Activated CD4-positive, alpha-beta T cell treated with anti-CD3 and anti-CD28 coated beads, Interleukin-2, amount 50 U/mL, for 1 hour (primary cell): ENCODE results near the gene BTG2.

Experiments used
- DNase-seq: peaks from one replicate; pipeline ENCODE4 v3.0.0-alpha.2; 2020

Gene BTG2

DNA sequence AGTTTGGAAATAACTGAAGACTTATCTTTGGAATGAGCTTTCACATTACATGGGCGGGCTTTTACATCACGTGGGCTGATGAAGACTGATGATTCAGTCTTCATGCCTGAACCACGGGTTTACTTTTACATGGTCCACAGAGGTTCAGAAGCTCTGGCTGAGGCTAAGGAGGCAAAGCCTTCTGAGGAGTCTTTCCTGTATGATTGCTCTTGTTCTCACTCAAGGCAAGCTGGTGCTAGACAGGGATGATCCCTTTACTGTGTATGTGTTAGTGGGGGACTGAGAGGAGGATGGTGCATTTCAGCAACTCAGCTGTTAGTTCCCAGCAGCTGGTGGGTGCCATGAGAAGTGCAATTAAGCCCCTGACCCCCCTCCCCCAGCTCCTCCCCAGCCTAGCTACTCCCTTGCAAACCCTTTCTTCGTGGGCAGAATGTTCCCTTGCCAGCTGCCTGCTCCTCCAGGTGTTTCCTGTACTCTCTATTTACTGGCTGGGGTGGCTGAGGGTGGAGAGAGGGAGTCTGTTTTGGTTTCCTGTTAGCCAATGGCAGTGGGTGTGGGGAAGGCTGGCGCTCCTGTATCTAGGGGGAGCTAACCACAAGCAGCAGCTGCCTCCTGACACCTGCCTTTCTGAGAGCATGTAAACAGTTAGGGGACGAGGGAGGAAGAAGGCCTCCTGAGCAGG lies 15.4 kb downstream of the BTG2 start:
- peak; percentile 68 for DNase-seq

DNA sequence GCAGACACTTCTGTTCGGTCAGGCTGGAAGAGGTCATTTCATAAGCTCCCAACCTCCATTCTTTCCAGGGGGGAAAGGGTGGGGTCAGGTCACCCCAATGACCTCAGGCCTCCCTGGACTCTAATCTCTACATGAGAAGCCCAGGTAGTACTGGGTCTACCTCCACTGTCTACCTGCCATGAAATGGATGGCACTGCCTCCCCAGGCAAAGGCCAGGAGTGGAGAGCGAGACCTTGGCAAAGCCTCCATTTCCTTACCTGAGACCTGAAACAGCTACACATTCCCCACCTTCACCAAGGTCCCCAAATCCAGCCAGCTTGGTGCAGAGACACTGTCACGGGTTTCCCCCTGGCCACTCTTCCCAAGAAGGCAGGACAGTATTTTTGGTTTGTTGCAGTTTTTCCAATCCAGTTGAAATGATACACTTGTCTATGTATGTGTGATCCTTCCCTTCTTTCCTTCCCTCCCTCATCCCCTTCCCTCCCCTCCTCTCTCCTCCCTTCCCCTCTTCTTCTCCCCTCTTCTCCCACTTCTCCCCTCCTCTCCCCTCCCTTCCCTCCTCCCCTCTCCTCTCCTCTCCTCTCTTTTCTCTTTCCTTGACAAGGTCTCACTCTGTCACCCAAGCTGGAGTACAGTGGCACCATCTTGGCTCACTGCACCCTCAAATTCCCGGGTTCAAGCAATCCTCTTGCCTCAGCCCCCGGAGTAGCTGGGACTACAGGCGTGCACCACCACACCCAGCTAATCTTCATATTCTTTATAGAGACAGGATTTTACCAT lies 16.1 kb downstream of the BTG2 start:
- DNase-seq: no peak

GRCh38 chr1:203322500-203323179 lies 17.3 kb downstream of the BTG2 start:
- no peak for DNase-seq

- DNase-seq: no peak
These were observed 18.3 kb downstream of the BTG2 start for GRCh38 chr1:203323587-203323986.

DNA sequence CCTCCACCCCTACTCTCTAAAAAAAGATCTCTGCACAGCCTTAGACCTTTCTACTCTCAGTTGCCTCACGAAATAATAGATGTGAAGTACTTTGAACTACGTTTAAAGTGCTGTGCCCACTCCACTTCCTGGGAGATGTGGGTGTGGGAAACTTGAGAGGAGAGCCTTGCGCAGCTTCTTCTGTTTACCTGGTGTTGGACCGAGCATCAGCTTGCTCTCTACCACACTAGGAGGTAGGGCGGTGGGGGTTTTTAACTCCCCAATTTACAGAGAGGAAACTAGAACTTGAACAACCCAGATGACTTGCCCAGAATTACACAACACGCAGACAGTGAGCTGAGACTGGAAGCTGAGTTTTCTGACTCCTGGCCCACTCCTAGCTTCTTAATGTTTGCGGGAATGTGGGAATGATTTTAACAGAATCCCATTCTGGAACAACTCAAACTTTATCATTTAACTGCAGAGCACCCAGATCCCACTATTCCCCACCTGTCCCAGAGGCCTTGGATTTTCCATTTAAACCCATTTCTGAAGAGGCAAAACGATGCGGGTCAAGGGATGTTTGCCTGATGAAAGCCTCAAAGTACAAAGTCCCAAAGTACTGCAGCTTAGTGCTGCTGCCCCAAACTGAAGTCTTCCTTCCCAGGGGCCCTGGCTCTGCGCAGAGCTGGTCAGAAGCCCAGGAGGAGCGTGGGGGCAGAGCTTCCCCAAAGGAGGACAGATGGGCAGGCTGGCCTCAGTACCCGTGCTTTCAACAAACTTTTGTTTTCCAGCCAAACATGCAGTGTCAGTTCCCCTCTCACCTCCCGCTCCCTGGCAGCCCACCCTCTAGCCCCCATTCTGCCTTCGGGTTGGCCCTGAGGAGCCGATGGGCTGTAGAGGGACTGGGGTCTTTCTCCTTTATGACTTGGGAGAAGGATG lies 19.0 kb downstream of the BTG2 start:
- DNase-seq: peak; percentile 50

DNA sequence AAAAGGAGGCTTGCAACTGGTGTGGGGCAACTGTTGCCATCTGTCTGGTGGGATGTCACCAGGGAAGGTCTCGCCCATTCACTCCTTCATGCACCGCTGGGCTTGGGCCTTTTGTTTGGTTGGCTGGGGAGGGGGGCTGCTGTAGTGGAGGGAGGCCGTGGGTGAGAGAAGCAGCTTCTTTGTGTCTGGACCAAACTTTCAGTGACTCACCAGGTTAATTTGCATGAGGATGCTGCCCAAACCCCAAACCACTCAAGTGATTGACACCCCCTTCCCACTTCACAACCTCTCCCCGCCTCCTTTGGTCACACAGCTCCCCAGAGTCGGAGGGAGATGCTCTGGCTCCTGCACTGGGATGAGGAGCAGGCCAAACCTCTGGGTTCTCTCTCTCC lies 19.7 kb downstream of the BTG2 start:
- peak; percentile 47 for DNase-seq

DNA sequence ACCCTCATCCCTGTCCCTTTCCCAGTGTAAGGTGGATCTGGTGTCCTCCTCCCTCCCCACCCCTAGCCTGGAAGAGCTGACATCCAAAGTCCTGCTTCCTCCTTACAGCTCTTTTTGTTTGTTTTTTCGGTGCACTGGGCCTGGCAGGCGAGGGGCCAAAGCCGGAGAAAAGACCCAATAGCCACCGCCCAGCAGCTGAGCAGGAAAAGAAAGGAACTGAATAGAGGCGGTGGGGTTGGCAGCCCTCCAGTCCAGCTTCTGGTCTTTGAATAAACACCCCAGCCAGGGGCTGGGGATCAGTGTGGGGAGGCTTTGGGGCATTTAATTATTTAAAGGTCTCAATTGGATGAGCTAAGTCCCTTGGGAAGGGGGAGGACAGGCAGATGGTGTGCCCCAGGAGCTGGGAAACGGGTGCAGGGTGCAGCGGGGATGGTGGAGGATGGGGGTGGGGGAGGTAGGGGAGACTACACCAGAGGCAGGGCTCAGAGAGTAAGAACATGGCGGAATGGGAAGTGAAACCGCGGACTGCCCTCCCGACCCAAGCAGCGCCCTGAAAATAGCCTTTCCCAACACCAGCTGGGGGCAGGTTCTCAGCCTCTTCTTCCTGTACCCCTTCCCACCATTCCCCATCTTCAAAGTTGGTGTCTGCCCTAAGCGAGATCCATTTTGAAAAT lies 20.2 kb downstream of the BTG2 start:
- no peak for DNase-seq

GRCh38 chr1:203326830-203327683 lies 21.7 kb downstream of the BTG2 start:
- peak; percentile 94 for DNase-seq

DNA sequence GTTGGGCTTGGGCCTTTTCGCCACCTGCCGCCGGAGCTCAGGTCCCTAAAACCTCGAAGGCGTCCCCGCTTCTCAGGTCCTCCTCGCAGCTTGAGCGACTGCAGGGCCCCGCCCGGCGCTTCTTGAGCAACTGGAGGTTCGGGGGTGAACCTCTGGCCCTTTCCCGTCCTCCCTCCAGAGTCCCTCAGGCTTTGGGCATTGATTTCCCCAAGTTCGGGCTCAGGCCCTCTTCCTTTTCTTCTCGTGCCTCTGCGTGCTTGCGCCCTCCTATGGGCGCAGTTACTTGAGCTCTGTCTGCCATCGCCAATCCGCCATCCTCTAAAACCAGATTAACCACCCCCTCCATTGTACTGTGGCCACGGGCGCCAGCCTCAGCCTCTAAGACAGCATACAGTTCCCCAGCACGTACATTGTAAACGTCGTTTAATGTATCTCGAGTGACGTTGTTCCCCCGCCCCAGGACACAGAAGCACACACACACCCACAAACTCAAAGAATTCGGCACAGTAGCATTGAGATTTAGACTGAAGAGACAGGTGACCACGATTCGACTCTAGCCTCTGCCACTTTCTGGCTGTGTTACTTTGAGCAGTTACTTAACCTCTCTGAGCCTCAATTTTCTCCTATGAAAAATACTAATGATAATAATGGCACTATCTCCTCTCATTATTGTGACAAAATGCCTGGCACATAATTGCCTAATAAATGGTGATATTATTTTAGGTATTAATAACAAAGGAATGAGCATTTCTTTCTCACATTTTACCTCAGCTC lies 22.6 kb downstream of the BTG2 start:
- DNase-seq: peak; percentile 75

DNA sequence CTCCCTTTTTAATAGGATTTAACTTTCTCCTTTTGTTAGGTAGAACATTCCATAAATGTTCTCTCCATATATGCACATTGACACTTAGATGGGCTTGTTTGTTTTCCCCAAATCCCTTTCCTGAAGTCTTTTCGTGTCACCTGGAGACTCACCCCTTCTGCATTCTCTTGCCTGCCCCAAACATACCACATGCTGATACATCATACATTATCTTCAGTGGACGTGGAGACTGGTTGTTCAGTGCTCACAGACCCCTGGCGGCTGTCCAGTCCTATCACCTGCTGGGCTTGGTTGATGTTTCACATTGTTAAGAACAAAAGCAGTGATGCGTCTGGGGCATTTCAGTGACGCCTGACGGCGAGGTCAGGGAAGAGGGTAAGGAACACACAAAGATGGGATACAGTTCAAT lies 23.4 kb downstream of the BTG2 start:
- DNase-seq: no peak

DNA sequence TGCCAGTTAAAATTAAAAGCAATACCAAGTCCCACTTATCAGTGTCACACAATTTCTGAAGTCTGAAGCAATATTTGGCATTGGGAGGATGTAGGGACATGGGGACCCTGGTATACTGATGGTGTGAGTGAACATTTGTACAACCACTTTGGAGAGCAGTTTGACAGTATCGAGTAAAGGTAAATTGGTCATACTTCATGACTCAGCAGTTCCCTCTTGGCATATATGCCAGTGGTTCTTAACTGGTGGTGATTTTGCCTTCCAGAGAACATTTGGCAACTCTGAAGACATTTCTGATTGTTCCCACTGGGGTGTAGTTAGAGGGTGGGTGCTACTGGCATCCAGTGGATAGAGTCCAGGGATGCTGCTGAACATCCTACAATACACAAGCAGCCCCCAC lies 25.9 kb downstream of the BTG2 start:
- DNase-seq: no peak

DNA sequence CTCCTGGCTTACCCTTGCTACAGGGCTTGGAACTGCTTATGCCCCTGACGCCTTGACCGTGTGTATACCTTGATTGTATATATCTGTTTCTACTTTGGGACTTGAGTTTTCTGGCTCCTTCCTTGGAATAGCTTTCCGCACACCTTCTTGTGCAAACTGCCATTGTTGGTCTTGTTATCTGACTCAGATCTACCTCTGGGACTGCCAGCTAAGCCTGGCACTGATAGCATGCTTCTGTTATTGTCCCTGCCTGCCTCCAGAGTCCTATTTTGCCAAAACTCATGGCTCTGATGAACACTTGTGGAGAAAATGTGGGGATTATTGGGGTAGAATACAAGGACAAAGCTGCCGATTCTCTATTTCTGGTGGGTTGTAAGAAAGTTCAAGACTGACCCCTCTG lies 30.2 kb downstream of the BTG2 start:
- DNase-seq: no peak

DNA sequence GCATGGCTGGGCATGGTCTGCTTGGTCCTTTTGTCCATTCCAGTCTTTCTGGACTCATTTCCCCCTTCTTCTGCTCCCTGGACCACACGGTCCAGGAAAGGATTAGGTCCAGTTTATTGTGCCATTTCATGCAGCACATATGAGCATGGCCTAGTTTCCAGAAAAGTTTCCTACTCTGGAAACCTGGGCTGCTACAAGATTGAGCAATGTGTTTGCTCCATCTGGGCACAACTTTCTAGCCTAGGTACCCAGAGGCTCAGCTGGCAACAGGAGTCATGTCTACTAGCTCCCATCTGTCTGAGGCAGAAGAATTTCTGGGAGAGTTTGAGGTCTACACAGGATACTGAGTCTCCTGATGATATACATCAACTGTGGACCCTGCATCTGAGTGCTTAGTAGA lies 30.8 kb downstream of the BTG2 start:
- DNase-seq: no peak

DNA sequence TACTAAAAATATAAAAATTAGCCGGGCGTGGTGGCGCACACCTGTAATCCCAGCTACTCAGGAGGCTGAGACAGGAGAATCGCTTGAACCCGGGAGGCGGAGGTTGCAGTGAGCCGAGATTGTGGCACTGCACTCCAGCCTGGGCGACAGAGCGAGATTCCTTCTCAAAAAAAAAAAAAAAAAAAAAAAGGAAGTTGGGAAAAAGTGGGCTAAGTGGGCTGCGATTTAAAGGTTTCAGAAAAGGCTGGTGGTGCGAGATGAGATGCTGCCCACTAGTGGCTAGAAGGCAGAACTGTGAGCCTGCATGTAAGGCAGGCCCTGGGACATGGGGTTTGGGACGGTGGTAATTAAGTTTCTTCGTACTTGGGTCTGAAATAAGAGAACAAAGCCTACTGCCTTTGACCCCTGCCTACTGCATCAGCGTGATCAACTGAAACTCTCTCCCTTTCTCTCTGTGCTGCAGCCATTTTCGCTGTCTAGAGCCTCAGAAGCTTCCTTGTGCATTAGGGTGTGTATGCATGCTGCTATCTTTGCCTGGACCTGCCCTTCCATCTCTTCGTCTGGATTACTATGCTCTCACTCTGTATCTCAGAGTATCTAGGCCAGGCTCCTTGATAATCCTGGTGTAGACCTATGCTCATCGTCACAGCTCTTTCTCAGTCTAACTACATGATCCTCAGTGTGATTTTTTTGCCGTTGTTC lies 33.2 kb downstream of the BTG2 start:
- DNase-seq: peak; percentile 60

- peak; percentile 43 for DNase-seq
These were observed 34.9 kb downstream of the BTG2 start for GRCh38 chr1:203340112-203340790.

DNA sequence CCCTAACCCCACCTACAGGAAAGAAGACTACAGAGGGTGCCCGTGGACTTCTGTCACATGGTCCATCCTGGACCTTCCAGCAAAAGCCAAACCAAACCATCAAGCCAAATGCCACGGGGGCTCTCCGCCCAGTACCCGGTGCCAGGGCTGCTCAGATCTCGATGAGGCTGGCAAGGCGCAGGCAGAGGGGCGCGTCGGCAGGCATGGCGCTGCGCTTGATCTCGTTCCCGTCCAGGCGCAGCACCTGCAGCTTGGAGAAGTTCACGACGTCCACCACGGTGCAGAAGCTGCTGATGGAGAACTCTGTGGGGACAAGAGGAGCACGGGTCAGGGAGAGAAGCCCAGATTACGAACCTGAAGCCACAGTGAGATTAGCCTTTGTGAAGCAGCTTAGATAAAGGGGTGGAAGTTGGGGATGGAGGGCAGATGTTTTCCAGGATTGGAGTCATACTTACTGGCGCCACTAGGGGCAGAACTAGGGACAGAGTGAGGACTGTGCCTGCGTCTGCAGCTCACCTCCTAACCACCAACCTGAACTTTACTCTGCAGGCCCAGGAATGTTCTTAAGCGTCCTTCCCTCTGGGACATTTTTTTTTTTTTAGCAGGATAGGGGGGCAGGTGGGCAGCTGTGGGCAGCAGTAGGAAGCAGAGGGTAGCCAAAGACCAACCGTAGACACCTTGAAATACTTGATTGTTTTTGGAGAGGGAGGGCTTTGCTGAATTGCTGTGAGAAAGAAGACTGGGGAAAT lies 37.0 kb downstream of the BTG2 start:
- DNase-seq: peak; percentile 50

DNA sequence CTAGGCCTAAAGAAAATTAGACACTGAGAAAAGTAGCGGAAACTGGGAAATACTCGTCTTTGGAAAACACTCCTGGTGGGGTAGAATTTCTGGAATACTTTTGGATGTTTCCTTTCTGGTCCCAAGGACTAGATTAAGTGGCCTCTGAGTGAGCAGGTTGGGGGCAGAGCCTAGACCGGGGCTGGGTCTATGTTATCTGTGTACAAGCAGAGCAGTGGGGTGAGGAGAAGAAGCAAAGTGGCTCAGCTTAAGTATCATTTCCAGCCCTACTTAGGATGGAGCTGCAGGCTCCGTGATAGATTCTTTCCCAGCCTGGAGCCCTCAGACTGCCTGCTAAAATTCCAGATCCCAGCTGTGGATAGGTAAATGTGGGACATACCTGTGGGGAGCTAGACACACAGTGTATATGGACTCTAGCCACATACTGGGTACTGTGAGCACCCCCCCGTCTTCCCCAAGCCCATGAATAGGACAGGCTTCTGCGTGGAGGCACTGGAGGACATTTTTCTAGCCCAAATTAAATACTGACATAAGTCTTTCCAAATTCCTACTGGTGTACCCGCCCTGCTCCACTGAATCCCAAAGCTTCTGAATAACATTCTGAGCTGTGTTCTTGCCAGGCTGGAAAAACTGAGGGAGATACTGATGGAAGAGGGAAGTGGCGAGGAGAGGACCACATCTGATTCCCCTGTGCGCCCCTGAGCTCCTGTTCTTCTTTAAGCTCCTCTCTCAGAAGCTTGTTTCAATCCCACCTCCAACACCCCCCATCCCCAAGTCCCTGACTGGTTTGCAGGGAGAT lies 38.8 kb downstream of the BTG2 start:
- no peak for DNase-seq
